ENCODE data around the gene CCDC154.

Gene CCDC154

DNA sequence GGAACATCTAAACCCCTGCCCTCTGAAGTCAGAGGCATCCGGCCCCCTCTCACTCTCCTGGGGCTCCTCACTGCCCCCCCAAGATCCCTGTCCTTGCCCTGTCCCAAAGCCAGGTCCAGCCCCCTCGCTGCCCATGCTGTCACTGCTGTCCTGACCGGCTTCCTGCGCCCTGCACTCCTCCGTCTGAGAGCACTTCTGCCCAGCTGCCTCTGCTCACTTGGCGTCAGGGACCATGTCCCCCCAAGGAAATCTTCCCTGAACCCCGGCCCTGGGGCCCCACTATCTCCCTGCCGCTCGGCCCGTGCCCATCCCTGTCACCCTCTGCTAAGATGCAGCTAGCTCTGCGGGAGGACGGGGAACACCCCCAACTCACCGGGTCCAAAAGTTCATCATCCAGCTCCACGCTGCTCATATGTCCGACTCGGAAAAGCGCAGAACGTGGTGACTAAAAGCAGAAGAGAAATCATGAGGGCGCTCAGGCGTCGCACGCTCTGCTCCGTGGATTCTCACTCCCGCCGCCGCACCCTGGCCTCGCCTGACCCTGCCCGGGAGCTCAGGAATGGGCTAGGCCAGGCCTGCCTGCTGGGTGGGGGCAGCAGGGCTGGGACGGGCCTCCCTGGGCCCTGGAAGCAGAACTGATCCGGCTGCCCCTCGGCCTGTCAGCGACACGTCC, 20.7 kb upstream of the CCDC154 start:
- H3K36me3 ChIP-seq (ENCODE audit: control insufficient read depth in 1 of 2, insufficient read depth in 2 of 2, low read depth in 1 of 2, low read length in 2 of 2), result peaks cover 35 to 50% of the 10 kb centered on the region in 2 experiments
- H2AK5ac ChIP-seq (ENCODE audit: low read length, severe bottlenecking), result no peak overlapping the region
- H4K91ac ChIP-seq (ENCODE audit: low read length), result no peak overlapping the region
- H3K27me3 ChIP-seq (ENCODE audit: control insufficient read depth in 1 of 2, insufficient read depth in 1 of 2, low read length in 2 of 2), result no peaks in the 10 kb centered on the region
- H4K8ac ChIP-seq (ENCODE audit: low read length), result no peak overlapping the region
- no peak overlapping the region for H2BK5ac ChIP-seq (ENCODE audit: low read depth, low read length, poor library complexity, severe bottlenecking)
- no peak overlapping the region for H3K4ac ChIP-seq (ENCODE audit: low read depth in 1 of 2, low read length in 2 of 2)
- H3K18ac ChIP-seq (ENCODE audit: low read depth in 1 of 2, low read length in 2 of 2), result no peak overlapping the region
- no peaks in the 10 kb centered on the region for H3K9me3 ChIP-seq (ENCODE audit: control insufficient read depth, low read length)
- no peak overlapping the region for H2BK12ac ChIP-seq (ENCODE audit: low read length in 2 of 2)
- H2BK15ac ChIP-seq (ENCODE audit: low read depth, poor library complexity, severe bottlenecking), result no peak overlapping the region
- H3K79me1 ChIP-seq (replicated peaks; ENCODE audit: low read length, poor library complexity, severe bottlenecking), result peaks cover 60% of the 10 kb centered on the region
- H2BK120ac ChIP-seq (ENCODE audit: low read depth, low read length), result no peak overlapping the region
- H3K4me2 ChIP-seq (ENCODE audit: low read length, poor library complexity, severe bottlenecking), result no peak overlapping the region
- H3K4me1 ChIP-seq (ENCODE audit: control insufficient read depth, insufficient read depth, low read depth, low read length), result peaks cover 12% of the 10 kb centered on the region
- H3K27ac ChIP-seq (ENCODE audit: low read length, poor library complexity, severe bottlenecking), result no peak overlapping the region
- H3K4me3 ChIP-seq (ENCODE audit: insufficient read depth in 1 of 2, low read depth in 1 of 2, low read length in 2 of 2), result no peak overlapping the region
- H2AFZ ChIP-seq (ENCODE audit: low read depth, low read length), result no peak overlapping the region
- no peak overlapping the region for H3K14ac ChIP-seq (ENCODE audit: low read length in 2 of 2)
- H3K9ac ChIP-seq (ENCODE audit: low read length), result no peak overlapping the region
- no peak for DNase-seq
- H3K23ac ChIP-seq (ENCODE audit: low read length in 2 of 2), result no peak overlapping the region
- 96% methylated on average over 33 of the region's 33 CpGs for WGBS

DNA sequence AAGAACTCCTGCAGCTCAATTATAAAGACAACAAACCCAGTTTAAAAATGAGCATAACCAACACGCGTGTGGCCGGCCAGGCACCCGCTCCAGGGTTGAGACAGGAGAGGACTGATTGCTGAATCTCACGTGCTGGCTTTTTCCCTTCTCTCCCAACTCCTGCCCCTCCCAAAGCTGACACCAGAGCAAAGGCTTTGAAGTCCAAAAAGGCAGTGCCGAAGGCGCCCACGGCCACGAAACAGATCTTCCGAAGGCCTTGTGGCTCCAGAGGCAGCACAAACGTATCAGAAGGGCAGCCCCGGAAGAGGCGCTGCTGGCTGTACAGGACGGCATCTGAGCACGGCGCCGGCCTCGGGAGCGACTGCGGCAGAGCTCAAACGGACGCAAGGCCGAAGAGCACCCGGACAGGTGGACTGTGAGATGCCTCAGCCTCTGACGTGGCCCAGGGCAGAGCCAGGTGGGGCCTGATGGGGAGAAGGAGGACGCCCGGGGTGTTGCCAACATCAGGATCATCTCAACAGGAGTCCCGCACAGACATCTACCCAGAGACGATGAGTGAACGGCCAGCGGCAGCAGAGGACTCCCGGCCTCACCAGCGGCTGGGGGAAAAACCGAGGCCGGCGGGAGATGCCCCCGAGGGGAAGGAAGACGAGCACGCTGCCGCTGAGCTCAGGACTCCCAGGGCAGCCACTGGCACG, 20.0 kb upstream of the CCDC154 start:
- no peak overlapping the region for H3K4me3 ChIP-seq (ENCODE audit: insufficient read depth in 1 of 2, low read depth in 1 of 2, low read length in 2 of 2)
- no peak overlapping the region for H2BK120ac ChIP-seq (ENCODE audit: low read depth, low read length)
- whole genome bisulfite sequencing, result 97% methylated on average over 41 of the region's 41 CpGs
- H4K91ac ChIP-seq (ENCODE audit: low read length), result no peak overlapping the region
- no peak overlapping the region for H3K18ac ChIP-seq (ENCODE audit: low read depth in 1 of 2, low read length in 2 of 2)
- no peak overlapping the region for H2BK15ac ChIP-seq (ENCODE audit: low read depth, poor library complexity, severe bottlenecking)
- no peaks in the 10 kb centered on the region for H3K9me3 ChIP-seq (ENCODE audit: control insufficient read depth, low read length)
- no peak overlapping the region for H4K8ac ChIP-seq (ENCODE audit: low read length)
- peaks cover 38 to 54% of the 10 kb centered on the region in 2 experiments for H3K36me3 ChIP-seq (ENCODE audit: control insufficient read depth in 1 of 2, insufficient read depth in 2 of 2, low read depth in 1 of 2, low read length in 2 of 2)
- H3K14ac ChIP-seq (ENCODE audit: low read length in 2 of 2), result no peak overlapping the region
- no peak overlapping the region for H3K9ac ChIP-seq (ENCODE audit: low read length)
- H3K4me1 ChIP-seq (ENCODE audit: control insufficient read depth, insufficient read depth, low read depth, low read length), result peaks cover 12% of the 10 kb centered on the region
- H3K4me2 ChIP-seq (ENCODE audit: low read length, poor library complexity, severe bottlenecking), result no peak overlapping the region
- H3K79me1 ChIP-seq (replicated peaks; ENCODE audit: low read length, poor library complexity, severe bottlenecking), result peaks cover 58% of the 10 kb centered on the region
- H2BK5ac ChIP-seq (ENCODE audit: low read depth, low read length, poor library complexity, severe bottlenecking), result no peak overlapping the region
- no peaks in the 10 kb centered on the region for H3K27me3 ChIP-seq (ENCODE audit: control insufficient read depth in 1 of 2, insufficient read depth in 1 of 2, low read length in 2 of 2)
- H3K4ac ChIP-seq (ENCODE audit: low read depth in 1 of 2, low read length in 2 of 2), result no peak overlapping the region
- no peak for DNase-seq
- H2AK5ac ChIP-seq (ENCODE audit: low read length, severe bottlenecking), result no peak overlapping the region
- no peak overlapping the region for H3K23ac ChIP-seq (ENCODE audit: low read length in 2 of 2)
- H2BK12ac ChIP-seq (ENCODE audit: low read length in 2 of 2), result no peak overlapping the region
- no peak overlapping the region for H2AFZ ChIP-seq (ENCODE audit: low read depth, low read length)
- H3K27ac ChIP-seq (ENCODE audit: low read length, poor library complexity, severe bottlenecking), result no peak overlapping the region

DNA sequence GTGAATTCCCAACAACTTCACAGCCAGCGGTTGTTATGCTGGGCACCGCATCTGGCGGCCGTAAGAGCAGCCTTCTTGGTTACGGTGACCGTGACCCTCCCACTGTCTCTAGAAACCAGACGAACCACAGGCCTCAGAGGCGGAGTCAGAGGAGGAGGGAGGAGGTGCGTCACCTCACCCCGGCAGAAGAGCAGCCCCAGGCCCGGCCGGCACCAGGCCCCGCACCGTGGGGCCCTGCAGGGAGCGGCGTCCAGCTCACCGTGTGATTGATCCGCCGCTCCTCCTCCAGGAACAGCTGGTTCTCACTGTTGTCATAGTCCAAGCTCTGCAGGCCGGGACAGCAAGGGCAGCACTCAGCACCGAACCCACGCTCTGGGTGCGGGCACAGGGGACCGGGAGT, 16.8 kb upstream of the CCDC154 start:
- H3K4me3 ChIP-seq (ENCODE audit: insufficient read depth in 1 of 2, low read depth in 1 of 2, low read length in 2 of 2), result no peak overlapping the region
- H3K27ac ChIP-seq (ENCODE audit: low read length, poor library complexity, severe bottlenecking), result no peak overlapping the region
- H3K9ac ChIP-seq (ENCODE audit: low read length), result no peak overlapping the region
- H3K23ac ChIP-seq (ENCODE audit: low read length in 2 of 2), result no peak overlapping the region
- H2BK15ac ChIP-seq (ENCODE audit: low read depth, poor library complexity, severe bottlenecking), result no peak overlapping the region
- no peak overlapping the region for H3K4ac ChIP-seq (ENCODE audit: low read depth in 1 of 2, low read length in 2 of 2)
- H3K36me3 ChIP-seq (ENCODE audit: control insufficient read depth in 1 of 2, insufficient read depth in 2 of 2, low read depth in 1 of 2, low read length in 2 of 2), result peaks cover 58 to 75% of the 10 kb centered on the region in 2 experiments
- H2AK5ac ChIP-seq (ENCODE audit: low read length, severe bottlenecking), result no peak overlapping the region
- H3K79me1 ChIP-seq (replicated peaks; ENCODE audit: low read length, poor library complexity, severe bottlenecking), result peaks cover 46% of the 10 kb centered on the region
- H3K4me1 ChIP-seq (ENCODE audit: control insufficient read depth, insufficient read depth, low read depth, low read length), result peaks cover 4% of the 10 kb centered on the region
- no peak overlapping the region for H3K18ac ChIP-seq (ENCODE audit: low read depth in 1 of 2, low read length in 2 of 2)
- H3K4me2 ChIP-seq (ENCODE audit: low read length, poor library complexity, severe bottlenecking), result no peak overlapping the region
- H2AFZ ChIP-seq (ENCODE audit: low read depth, low read length), result no peak overlapping the region
- no peak overlapping the region for H2BK120ac ChIP-seq (ENCODE audit: low read depth, low read length)
- DNase-seq, result peak; percentile 56
- no peaks in the 10 kb centered on the region for H3K27me3 ChIP-seq (ENCODE audit: control insufficient read depth in 1 of 2, insufficient read depth in 1 of 2, low read length in 2 of 2)
- WGBS, result 60% methylated on average over 24 of the region's 24 CpGs
- no peaks in the 10 kb centered on the region for H3K9me3 ChIP-seq (ENCODE audit: control insufficient read depth, low read length)
- H2BK12ac ChIP-seq (ENCODE audit: low read length in 2 of 2), result no peak overlapping the region
- no peak overlapping the region for H4K8ac ChIP-seq (ENCODE audit: low read length)
- H2BK5ac ChIP-seq (ENCODE audit: low read depth, low read length, poor library complexity, severe bottlenecking), result no peak overlapping the region
- H3K14ac ChIP-seq (ENCODE audit: low read length in 2 of 2), result no peak overlapping the region
- H4K91ac ChIP-seq (ENCODE audit: low read length), result no peak overlapping the region

DNA sequence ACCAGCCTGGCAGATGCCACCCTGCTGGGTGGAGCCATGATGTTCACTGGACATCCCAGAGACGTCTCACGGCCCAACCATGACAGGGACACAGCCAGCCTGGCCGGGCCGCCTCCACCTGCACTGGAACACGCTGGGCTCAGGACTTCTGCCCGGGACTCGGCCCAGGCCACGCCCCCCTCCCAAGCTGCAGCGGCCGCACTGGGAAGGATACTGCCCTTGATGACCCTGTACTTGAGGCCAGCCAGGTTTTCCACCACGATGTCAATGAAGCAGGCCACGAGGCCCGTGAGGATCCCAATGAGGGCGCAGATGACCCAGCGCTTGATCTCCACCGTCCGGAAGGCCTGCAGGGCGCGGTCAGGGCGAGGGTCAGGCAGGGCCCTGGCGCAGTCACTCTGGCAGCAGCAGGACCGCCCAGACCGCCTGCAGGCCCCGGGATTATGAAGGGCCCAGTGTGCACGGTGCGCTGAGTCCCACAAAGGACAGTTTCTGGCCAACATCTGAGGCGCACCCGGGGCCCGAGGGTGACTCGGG, 16.3 kb upstream of the CCDC154 start:
- H3K4ac ChIP-seq (ENCODE audit: low read depth in 1 of 2, low read length in 2 of 2), result no peak overlapping the region
- no peak overlapping the region for H2BK120ac ChIP-seq (ENCODE audit: low read depth, low read length)
- H3K4me1 ChIP-seq (ENCODE audit: control insufficient read depth, insufficient read depth, low read depth, low read length), result peaks cover 4% of the 10 kb centered on the region
- no peak overlapping the region for H2BK15ac ChIP-seq (ENCODE audit: low read depth, poor library complexity, severe bottlenecking)
- H3K4me2 ChIP-seq (ENCODE audit: low read length, poor library complexity, severe bottlenecking), result no peak overlapping the region
- H3K14ac ChIP-seq (ENCODE audit: low read length in 2 of 2), result no peak overlapping the region
- H2AK5ac ChIP-seq (ENCODE audit: low read length, severe bottlenecking), result no peak overlapping the region
- no peak overlapping the region for H2BK5ac ChIP-seq (ENCODE audit: low read depth, low read length, poor library complexity, severe bottlenecking)
- no peak for DNase-seq
- H3K9ac ChIP-seq (ENCODE audit: low read length), result no peak overlapping the region
- H3K23ac ChIP-seq (ENCODE audit: low read length in 2 of 2), result no peak overlapping the region
- H3K27me3 ChIP-seq (ENCODE audit: control insufficient read depth in 1 of 2, insufficient read depth in 1 of 2, low read length in 2 of 2), result no peaks in the 10 kb centered on the region
- peaks cover 63 to 75% of the 10 kb centered on the region in 2 experiments for H3K36me3 ChIP-seq (ENCODE audit: control insufficient read depth in 1 of 2, insufficient read depth in 2 of 2, low read depth in 1 of 2, low read length in 2 of 2)
- H3K18ac ChIP-seq (ENCODE audit: low read depth in 1 of 2, low read length in 2 of 2), result no peak overlapping the region
- peak overlapping the region; percentile 15 for H4K8ac ChIP-seq (ENCODE audit: low read length)
- no peak overlapping the region for H2BK12ac ChIP-seq (ENCODE audit: low read length in 2 of 2)
- no peak overlapping the region for H2AFZ ChIP-seq (ENCODE audit: low read depth, low read length)
- H3K4me3 ChIP-seq (ENCODE audit: insufficient read depth in 1 of 2, low read depth in 1 of 2, low read length in 2 of 2), result no peak overlapping the region
- no peaks in the 10 kb centered on the region for H3K9me3 ChIP-seq (ENCODE audit: control insufficient read depth, low read length)
- H4K91ac ChIP-seq (ENCODE audit: low read length), result peak overlapping the region; percentile 49
- H3K79me1 ChIP-seq (replicated peaks; ENCODE audit: low read length, poor library complexity, severe bottlenecking), result peaks cover 45% of the 10 kb centered on the region
- 92% methylated on average over 30 of the region's 30 CpGs for WGBS
- no peak overlapping the region for H3K27ac ChIP-seq (ENCODE audit: low read length, poor library complexity, severe bottlenecking)

Measured in mesenchymal stem cell (in vitro differentiated cells and primary cell).